Neuron (in vitro differentiated cells): ENCODE data around the gene THADA.

Source experiments
- H2AFZ ChIP-seq: one replicate; pipeline ENCODE4 v1.6.1; 2013; ENCODE audit warnings: low read depth, mild to moderate bottlenecking, inconsistent platforms, low read length, moderate library complexity
- H3K27me3 ChIP-seq: one replicate; pipeline ENCODE4 v1.6.1; 2013; ENCODE audit warnings: low read length; ENCODE audit not compliant: insufficient read depth
- H3K36me3 ChIP-seq: one replicate; pipeline ENCODE4 v1.6.1; 2013; ENCODE audit warnings: low read length; ENCODE audit not compliant: insufficient read depth
- H3K4me1 ChIP-seq: one replicate; pipeline ENCODE4 v1.6.1; 2013; ENCODE audit warnings: low read length; ENCODE audit not compliant: insufficient read depth
- H3K4me3 ChIP-seq: 2 replicates; pipeline ENCODE4 v1.5.1; 2013; ENCODE audit warnings: mild to moderate bottlenecking, low read length, moderate library complexity
- H3K9me3 ChIP-seq: one replicate; pipeline ENCODE4 v1.6.1; 2013; ENCODE audit warnings: low read length

THADA gene

DNA sequence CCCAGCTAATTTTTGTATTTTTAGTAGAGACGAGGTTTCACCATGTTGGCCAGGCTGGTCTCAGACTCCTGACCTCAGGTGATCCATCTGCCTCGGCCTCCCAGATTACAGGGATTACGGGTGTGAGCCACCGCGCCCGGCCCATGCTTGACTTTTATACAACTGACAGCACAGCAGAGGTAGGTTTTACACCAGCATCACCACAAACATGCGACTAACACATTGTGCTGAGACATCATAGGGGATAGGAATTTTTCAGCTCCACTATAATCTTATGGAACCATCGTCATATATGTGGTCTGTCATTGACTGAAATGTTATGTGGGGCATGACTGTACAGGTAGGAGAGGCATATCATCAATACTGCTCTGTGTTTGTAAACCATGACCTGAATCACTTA, 122.1 kb downstream of the THADA start:
- Histone ChIP-seq H2AFZ (no peak overlapping the region), H3K4me3 (no peak overlapping the region), H3K27me3 (no peaks in the 10 kb centered on the region), H3K4me1 (peaks cover 5% of the 10 kb centered on the region), H3K9me3 (no peaks in the 10 kb centered on the region), H3K36me3 (no peaks in the 10 kb centered on the region)

DNA sequence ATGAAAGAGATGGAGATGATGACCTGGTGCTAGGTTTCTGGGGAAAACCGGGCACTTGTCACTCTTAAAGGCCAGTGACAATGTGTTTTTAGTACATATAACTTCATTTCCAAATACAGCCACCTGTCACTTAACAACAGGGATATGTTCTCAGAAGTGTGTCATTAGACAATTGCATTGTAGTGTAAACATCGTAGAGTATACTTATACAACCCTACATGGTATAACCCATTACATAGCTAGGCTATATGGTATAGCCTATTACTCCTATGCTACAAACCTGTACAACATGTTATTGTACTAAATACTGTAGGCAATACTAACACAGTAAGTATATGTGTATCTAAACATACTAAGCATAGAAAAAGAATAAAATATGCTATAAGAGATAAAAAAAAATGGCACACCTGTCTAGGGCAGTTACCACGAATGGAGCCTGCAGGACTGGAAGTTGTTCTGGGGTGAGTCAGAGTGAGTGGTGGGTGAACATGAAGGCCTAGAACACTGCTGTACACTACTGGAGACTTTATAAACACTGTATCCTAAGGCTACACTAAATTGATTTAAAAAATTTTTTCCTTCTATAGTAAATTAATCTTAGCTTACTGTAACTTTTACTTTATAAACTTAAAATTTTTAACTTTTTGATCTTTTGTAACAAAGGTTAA, 123.2 kb downstream of the THADA start:
- no peak overlapping the region for H3K4me3 ChIP-seq
- H3K36me3 ChIP-seq = no peaks in the 10 kb centered on the region
- H3K27me3 ChIP-seq = no peaks in the 10 kb centered on the region
- H2AFZ ChIP-seq = no peak overlapping the region
- H3K9me3 ChIP-seq = no peaks in the 10 kb centered on the region
- peaks cover 5% of the 10 kb centered on the region for H3K4me1 ChIP-seq

DNA sequence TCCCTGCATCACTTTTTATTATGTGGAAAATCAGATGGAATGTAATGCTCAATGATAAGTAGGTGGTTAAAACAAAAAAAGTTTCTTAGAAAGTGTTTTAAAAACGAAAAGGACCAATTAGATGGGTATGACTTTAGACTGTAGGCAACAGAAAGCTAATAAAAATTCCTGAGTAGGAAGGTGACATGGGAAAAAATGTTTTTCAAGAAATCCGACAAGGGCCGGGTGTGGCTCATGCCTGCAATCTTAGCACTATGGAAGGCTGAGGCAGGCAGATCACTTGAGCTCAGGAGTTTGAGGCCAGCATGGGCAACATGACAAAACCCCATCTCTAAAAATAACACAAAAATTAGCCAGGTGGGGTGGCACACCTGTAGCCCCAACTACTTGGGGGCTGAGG, 126.1 kb downstream of the THADA start:
- H3K4me1 ChIP-seq = peaks cover 5% of the 10 kb centered on the region
- no peaks in the 10 kb centered on the region for H3K9me3 ChIP-seq
- no peak overlapping the region for H3K4me3 ChIP-seq
- H3K27me3 ChIP-seq = no peaks in the 10 kb centered on the region
- H2AFZ ChIP-seq = no peak overlapping the region
- no peaks in the 10 kb centered on the region for H3K36me3 ChIP-seq

DNA sequence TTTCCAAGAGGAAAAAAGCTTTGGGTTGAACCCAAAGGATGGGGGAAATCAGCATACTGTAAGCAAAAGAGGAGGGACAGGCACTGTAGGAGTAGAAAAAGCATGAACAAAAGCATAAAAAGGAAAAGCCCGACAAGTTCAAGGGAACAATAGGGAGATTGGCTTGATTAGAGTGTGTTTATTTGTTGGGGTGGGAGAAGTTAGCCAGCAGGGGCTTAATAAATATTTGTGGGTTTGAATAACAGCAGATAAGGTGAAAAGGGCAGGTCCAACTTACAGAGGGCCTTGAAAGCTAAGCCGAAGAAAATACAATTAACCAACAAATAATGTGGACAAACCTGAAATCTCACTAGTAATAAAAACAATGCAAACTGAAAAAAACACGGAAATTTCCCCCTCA, 126.7 kb downstream of the THADA start:
- H2AFZ ChIP-seq = no peak overlapping the region
- no peaks in the 10 kb centered on the region for H3K27me3 ChIP-seq
- H3K36me3 ChIP-seq = no peaks in the 10 kb centered on the region
- no peaks in the 10 kb centered on the region for H3K9me3 ChIP-seq
- H3K4me1 ChIP-seq = peaks cover 5% of the 10 kb centered on the region
- H3K4me3 ChIP-seq = no peak overlapping the region

DNA sequence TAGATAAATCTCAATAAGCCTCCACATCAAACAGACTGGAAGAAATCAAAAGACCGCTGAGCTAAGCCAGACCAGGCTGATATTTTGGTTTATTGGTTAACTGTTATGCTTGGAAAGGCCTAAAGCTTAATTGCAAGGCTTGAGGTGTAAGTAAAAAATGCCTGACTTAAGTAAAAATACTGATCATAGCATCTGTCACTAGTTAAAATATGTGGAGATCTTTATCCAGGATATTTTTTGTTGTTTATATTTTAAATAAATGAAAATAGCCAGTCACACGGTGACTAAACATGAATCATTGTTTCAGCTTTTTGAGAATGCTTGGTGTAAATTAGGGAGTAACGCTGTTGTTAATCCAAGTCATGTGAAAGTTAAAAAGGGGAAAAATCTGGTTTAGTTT, 127.9 kb downstream of the THADA start:
- Histone ChIP-seq H2AFZ (no peak overlapping the region), H3K4me1 (peaks cover 13% of the 10 kb centered on the region), H3K36me3 (no peaks in the 10 kb centered on the region), H3K27me3 (no peaks in the 10 kb centered on the region), H3K9me3 (no peaks in the 10 kb centered on the region), H3K4me3 (no peak overlapping the region)

DNA sequence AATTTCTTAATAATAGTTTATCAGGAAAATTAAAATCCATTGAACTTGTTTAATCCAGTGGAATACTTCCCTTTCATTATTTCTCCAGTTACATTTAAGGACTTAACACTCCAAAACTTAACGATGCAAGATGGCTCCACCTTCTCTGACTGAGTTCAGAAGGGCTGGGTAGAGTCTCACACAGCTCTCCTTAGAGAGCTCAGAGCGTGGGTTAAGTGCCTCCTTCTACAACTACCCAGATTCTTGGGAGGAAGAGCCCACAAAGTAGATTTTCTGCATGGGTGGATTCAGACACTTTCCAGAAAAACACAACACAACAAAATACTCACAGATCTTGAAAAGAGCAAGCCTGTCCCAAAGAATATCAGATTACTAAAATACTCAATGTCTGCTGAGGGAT, 130.6 kb downstream of the THADA start:
- Histone ChIP-seq H3K4me1 (peaks cover 16% of the 10 kb centered on the region), H3K9me3 (no peaks in the 10 kb centered on the region), H3K27me3 (no peaks in the 10 kb centered on the region), H2AFZ (no peak overlapping the region), H3K4me3 (no peak overlapping the region), H3K36me3 (no peaks in the 10 kb centered on the region)

DNA sequence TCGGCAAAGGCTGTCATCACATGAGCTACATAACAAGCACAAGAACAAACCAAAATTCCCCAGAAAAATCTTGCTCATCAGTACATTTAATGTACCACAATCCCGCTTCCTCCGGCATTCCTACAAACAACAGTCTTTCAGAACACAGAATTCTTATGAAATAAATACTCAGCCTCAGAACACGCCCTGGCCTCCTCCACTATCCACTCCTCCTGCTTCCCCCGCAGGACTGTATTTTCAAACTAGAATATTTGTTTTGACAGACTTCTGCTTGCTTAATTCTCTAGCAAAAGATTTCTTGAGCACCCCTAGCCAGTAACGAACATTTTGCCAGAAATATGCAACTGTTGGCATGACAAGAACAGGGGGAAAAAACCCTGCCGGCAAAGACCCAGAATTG, 131.2 kb downstream of the THADA start:
- H2AFZ ChIP-seq = no peak overlapping the region
- no peak overlapping the region for H3K4me3 ChIP-seq
- H3K36me3 ChIP-seq = no peaks in the 10 kb centered on the region
- peaks cover 16% of the 10 kb centered on the region for H3K4me1 ChIP-seq
- no peaks in the 10 kb centered on the region for H3K27me3 ChIP-seq
- H3K9me3 ChIP-seq = no peaks in the 10 kb centered on the region

DNA sequence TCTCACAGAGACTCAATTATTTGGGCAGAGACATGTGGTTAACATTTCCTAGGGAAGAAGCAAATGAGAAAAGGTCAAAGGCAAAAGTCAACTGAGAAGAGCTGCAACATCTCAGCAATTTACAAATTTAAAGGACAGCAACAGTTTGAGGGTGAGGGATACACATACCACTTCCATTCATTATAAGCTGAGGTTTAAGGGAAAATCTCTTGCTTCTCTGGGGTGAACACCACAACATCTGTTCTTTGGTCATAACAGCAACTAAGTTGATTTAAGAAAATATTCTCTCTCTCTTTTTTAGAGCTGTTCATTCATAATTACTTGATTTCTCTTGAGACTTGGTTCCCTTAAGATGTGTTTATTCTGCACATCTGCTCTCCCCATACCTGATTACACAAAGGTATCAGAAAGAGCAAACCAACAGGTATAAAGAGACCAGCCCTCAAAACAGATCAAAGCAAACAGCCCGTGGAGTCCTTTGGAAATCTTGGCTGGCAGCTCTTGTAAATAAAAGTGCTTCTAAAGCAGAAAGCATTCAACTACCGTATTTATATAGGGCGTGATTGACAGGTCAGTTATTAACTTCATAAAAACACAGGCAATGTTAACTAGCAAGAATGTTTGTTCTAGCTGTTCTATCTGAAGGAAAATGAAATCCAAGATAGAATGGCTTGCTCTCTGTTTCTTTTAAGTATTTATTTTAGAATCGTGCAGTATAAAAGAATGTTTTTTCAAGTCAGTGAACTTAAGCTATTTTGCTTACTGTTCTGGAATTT, 132.8 kb downstream of the THADA start:
- H3K36me3 ChIP-seq = no peaks in the 10 kb centered on the region
- H3K27me3 ChIP-seq = no peaks in the 10 kb centered on the region
- H3K4me1 ChIP-seq = peaks cover 11% of the 10 kb centered on the region
- no peak overlapping the region for H2AFZ ChIP-seq
- no peak overlapping the region for H3K4me3 ChIP-seq
- no peaks in the 10 kb centered on the region for H3K9me3 ChIP-seq

DNA sequence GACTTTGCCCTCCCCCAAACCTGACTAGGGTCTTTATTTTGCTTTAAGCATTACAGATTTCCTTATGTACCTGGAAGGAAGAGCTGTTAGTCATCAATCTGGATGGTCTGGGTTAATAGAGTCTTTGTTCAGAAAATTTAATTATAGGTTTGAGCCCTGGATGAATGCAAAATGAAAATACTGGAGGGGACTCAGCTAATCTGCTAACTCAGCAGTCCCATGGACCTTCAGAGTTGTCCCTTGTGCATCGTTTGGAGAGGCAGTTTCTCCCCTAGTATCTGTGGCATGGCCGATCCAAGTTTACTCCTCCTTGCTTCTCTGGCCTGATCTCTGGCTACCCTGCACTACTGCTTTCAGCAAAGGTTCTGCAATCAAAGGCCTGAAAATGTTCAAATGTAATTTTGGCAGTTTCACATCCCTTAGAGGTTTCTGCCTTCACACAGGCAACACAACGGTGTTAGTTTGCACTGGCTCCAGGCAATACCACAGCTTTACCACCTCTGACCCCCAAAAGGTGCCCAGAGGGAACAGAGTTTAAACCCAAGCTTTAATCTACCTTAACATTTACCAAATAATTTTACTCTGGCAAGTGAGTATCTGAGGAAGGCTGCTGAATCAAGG, 134.3 kb downstream of the THADA start:
- Histone ChIP-seq H2AFZ (no peak overlapping the region), H3K4me3 (no peak overlapping the region), H3K36me3 (no peaks in the 10 kb centered on the region), H3K9me3 (no peaks in the 10 kb centered on the region), H3K4me1 (peaks cover 18% of the 10 kb centered on the region), H3K27me3 (no peaks in the 10 kb centered on the region)

DNA sequence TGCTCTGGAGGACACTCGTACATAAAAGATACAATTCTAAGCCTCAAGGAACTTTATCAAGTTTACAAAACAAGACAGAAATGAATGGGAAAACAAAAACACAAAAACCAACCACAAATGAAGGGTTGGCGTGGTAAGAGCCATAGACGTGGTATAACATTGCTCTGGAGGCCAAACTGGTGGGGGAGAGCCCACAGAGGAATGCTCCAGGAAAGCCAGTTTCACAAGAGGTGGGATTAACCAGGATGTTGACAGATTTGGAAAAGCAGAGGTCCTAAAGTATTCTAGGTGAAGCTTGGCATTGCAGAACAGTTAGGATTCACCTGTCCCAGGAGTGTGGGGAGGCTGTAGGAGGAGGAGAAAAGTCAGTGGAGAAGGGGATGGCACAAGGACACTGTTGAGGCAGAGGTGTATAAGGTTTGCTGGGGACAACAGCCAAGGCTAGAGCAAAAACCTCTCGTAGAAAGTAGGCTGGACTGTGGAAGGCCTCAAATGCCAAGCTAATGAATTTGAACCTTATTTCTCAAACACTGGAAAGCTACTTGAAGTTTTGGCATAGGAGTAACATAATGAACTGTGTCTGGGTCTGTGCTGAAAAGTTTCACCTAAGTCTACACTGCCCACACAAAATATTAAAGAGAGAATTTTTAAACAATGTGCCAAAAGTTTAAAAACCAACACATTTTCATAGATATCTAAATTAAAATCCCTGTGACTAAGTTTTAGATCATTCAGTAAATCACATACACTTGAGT, 135.1 kb downstream of the THADA start:
- peaks cover 26% of the 10 kb centered on the region for H3K4me1 ChIP-seq
- no peaks in the 10 kb centered on the region for H3K9me3 ChIP-seq
- no peak overlapping the region for H2AFZ ChIP-seq
- H3K27me3 ChIP-seq = no peaks in the 10 kb centered on the region
- no peaks in the 10 kb centered on the region for H3K36me3 ChIP-seq
- no peak overlapping the region for H3K4me3 ChIP-seq

DNA sequence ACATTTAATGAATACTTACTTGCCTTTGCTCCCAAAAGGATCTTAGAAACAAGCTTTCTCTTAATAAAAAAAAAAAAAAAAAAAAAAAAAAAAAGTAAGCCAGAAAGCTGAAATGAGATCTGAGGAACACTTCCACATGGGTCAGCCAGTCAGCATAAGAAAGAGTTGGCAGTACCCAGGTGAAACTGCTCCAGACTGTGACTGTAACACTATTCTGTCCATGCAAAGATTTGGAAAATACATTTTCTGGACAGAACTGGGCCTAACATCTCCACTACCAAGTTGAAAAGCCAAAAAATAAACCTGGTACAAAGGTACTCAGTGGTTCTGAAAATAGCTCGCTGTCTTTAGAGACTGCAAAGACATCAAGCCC, 135.7 kb downstream of the THADA start:
- Histone ChIP-seq H3K27me3 (no peaks in the 10 kb centered on the region), H3K9me3 (no peaks in the 10 kb centered on the region), H3K4me3 (no peak overlapping the region), H2AFZ (no peak overlapping the region), H3K4me1 (peaks cover 32% of the 10 kb centered on the region), H3K36me3 (no peaks in the 10 kb centered on the region)

DNA sequence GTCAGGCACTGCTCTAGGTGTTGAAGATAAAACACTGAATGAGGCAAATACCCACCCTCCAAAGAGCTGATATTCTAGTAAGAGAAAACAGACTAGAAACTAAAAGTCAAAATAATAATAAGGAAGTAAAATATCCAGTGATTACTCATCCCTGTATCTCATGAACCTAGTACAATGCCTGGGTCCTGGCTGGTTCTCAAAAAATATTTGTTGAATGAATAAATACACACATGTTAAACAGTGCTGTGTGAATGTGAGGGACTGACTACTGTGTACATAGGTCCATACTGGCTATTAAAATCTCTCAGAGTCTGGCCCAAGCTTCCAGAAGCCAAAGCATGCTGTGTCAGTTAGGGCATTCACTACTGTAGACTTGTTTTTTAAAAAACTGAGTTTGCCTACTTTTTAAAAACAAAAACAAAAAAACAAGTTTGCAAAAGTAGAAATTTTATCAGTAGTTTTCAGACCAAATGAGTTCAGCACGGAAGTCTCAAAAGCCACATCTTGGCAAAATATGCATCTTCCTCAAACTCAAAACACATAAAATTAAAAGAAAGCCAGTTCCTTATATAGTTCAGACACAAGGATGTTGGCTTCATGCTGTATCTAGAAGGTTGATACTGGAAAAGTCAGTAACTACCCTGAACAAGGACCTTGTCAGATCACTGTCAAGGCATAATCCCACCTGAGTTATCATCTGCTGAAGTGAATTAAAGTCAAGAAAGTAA, 136.2 kb downstream of the THADA start:
- peaks cover 36% of the 10 kb centered on the region for H3K4me1 ChIP-seq
- H3K36me3 ChIP-seq = no peaks in the 10 kb centered on the region
- H3K4me3 ChIP-seq = no peak overlapping the region
- H3K27me3 ChIP-seq = no peaks in the 10 kb centered on the region
- no peak overlapping the region for H2AFZ ChIP-seq
- H3K9me3 ChIP-seq = no peaks in the 10 kb centered on the region
